IPS DF 6.9 (cell line): ENCODE data around the gene GNL3.

Experiments
- DNase-seq: peaks from one replicate; pipeline ENCODE4 v3.0.0-alpha.2; 2013; ENCODE audit warnings: low read depth, low spot score
- H3K27ac ChIP-seq: one replicate; pipeline ENCODE4 v1.5.1; 2013; ENCODE audit warnings: low read length, control low read depth
- H3K27me3 ChIP-seq: 2 replicates; pipeline ENCODE4 v1.6.1; 2013; ENCODE audit warnings: mild to moderate bottlenecking, low read length; ENCODE audit not compliant: control insufficient read depth, insufficient read depth
- H3K36me3 ChIP-seq: 2 replicates; pipeline ENCODE4 v1.6.1; 2013; ENCODE audit warnings: low read length; ENCODE audit not compliant: control insufficient read depth, insufficient read depth
- H3K4me1 ChIP-seq: 2 replicates; pipeline ENCODE4 v1.6.1; 2013; ENCODE audit warnings: low read length; ENCODE audit not compliant: control insufficient read depth, insufficient read depth
- H3K4me3 ChIP-seq: 2 replicates; pipeline ENCODE4 v1.5.1; 2013; ENCODE audit warnings: mild to moderate bottlenecking, low read length
- H3K9me3 ChIP-seq: 2 replicates; pipeline ENCODE4 v1.6.1; 2013; ENCODE audit warnings: low read length, inconsistent platforms; ENCODE audit not compliant: control insufficient read depth, insufficient read depth
- WGBS: extraction: QIAGEN DNeasy Blood & Tissue Kit; methylation state at CpG from one replicate; pipeline ENCODE4 v1.1.7; 2013; ENCODE audit warnings: mixed read lengths, missing lambda C conversion rate; ENCODE audit not compliant: insufficient read length, insufficient coverage; 5-methylcytosine and 5-hydroxymethylcytosine counted together

Gene GNL3

GRCh38 chr3:52704611-52705437 is 19.0 kb downstream of the GNL3 start:
- WGBS = no CpG with 5 or more reads among the region's 22 CpGs

DNA sequence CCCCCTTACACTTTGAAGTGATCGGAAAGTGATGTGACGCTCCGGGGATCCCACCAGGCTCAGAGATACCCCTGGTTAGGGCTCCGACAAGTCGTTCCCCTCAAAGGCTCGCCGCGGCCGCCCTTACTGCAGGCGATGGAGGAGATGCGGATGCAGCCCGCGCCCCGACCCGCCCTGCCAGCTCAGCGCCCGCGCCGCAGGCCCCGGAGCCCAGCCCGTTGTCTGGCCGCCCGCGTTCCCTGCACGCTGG is 19.5 kb downstream of the GNL3 start:
- Histone ChIP-seq H3K4me3 (peak overlapping the region; percentile 91; the same call in 1 of the 2 replicates), H3K4me1 (no peaks in the 10 kb centered on the region), H3K27ac (no peak overlapping the region), H3K9me3 (no peaks in the 10 kb centered on the region), H3K27me3 (no peaks in the 10 kb centered on the region), H3K36me3 (no peaks in the 10 kb centered on the region)
- no peak for DNase-seq
- no CpG with 5 or more reads among the region's 25 CpGs for WGBS

More at GRCh38 chr3:52704611-52705437, 19.0 kb downstream of the GNL3 start:
- DNase-seq = no peak
- Histone ChIP-seq H3K27ac (no peak overlapping the region), H3K36me3 (no peaks in the 10 kb centered on the region), H3K27me3 (no peaks in the 10 kb centered on the region), H3K4me1 (no peaks in the 10 kb centered on the region), H3K4me3 (peak overlapping the region; percentile 91; the same call in 1 of the 2 replicates), H3K9me3 (no peaks in the 10 kb centered on the region)

- H3K36me3 ChIP-seq = no peaks in the 10 kb centered on the region
- H3K4me1 ChIP-seq = no peaks in the 10 kb centered on the region
- no peak within 1 kb of the TSS for H3K27ac ChIP-seq
- WGBS = no CpG with 5 or more reads among the region's 94 CpGs
- H3K9me3 ChIP-seq = no peaks in the 10 kb centered on the region
- no peaks in the 10 kb centered on the region for H3K27me3 ChIP-seq
- DNase-seq = peak; percentile 48
- peak within 1 kb of the TSS; percentile 91 for H3K4me3 ChIP-seq
Measured at GRCh38 chr3:52705688-52706686, 20.2 kb downstream of the GNL3 start, which contains the start of the genes GLT8D1 and SPCS1. TSS of gene GLT8D1 (minus strand) at chr3:52705791. CDS start at chr3:52700460, 5,331 bp downstream. TSS of gene SPCS1 (plus strand) at chr3:52706106. CDS start at chr3:52706247, 141 bp downstream.

- Histone ChIP-seq H3K27ac (no peak overlapping the region), H3K27me3 (no peaks in the 10 kb centered on the region), H3K4me1 (no peaks in the 10 kb centered on the region), H3K9me3 (no peaks in the 10 kb centered on the region), H3K4me3 (no peak overlapping the region), H3K36me3 (no peaks in the 10 kb centered on the region)
- WGBS = no CpG with 5 or more reads among the region's 4 CpGs
- DNase-seq = no peak
Measured at GRCh38 chr3:52707585-52707984, 21.8 kb downstream of the GNL3 start.

DNA sequence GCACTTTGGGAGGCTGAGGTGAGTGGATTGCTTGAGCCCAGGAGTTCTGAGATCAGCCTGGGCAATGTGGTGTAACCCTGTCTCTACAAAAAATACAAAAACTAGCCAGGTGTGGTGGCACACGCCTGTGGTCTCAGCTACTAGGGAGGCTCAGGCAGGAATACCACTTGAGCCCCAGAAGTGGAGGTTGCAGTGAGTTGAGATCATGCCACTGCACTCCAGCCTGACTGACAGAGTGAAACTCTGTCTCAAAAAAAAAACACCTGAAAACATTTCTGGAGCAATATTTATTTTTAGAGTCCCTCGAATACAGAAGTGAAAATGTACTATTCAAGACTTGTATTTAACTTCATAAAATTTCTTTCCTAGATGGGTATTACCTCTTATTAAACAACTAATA is 24.7 kb downstream of the GNL3 start:
- Histone ChIP-seq H3K4me1 (no peaks in the 10 kb centered on the region), H3K9me3 (no peaks in the 10 kb centered on the region), H3K27ac (no peak overlapping the region), H3K36me3 (no peaks in the 10 kb centered on the region), H3K4me3 (no peak overlapping the region), H3K27me3 (no peaks in the 10 kb centered on the region)
- no peak for DNase-seq
- WGBS = no CpG with 5 or more reads among the region's 2 CpGs

- Histone ChIP-seq H3K27ac (no peak overlapping the region), H3K36me3 (no peaks in the 10 kb centered on the region), H3K9me3 (no peaks in the 10 kb centered on the region), H3K4me1 (peaks cover 2% of the 10 kb centered on the region; the same call in 1 of the 2 replicates), H3K4me3 (no peak overlapping the region), H3K27me3 (no peaks in the 10 kb centered on the region)
- WGBS = no CpG with 5 or more reads among the region's 17 CpGs
- DNase-seq = no peak
Measured at GRCh38 chr3:52712291-52713212, 26.7 kb downstream of the GNL3 start.

DNA sequence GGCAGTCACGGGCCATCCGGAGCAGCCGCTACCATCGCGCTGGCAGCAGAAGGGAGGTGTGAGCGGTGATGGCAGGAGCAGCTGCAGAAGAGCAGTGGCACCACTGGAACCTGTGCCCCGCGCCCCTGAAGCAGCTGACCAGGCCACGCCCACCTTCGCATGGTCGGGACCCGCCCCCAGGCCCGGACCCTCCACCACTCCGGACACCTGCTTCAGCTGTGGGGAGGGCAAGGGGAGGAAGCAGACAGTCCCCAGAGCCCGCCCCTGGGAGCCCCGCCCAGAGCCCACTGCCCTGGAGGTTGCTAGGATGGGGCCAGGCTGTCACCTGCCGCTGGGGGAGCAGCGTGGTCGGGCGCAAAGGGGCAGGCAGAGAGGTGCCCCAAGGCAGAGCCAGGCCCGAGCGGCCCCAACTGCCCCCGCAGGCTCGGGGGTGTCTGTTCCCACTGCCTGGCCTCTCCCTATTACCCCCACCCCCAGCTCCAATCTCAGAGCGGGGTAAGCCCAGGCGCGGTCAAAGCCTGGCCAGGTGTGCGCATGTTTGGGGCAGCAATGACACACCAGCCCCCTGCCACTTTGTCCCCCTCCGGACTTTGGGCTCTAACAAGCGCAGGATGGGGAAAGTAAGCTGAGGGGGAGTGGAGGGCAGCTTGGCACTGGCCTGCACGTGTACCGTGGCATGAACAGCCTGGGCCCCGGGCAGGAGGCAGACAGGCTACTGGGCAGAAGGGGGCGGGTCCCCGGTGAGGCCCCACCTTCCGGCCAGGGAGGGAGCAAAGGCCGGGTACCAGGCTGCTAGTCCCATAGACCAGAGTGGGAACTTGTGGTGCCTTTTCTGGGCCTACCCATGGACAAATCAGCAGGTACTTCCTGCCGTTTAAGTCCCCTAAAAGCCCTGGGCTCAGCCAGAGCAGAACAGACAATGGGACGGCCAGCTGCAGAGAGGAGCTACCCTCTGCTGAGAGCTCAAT is 28.8 kb downstream of the GNL3 start:
- peak; percentile 84 for DNase-seq
- H3K4me1 ChIP-seq = peaks cover 2% of the 10 kb centered on the region; the same call in 1 of the 2 replicates
- no CpG with 5 or more reads among the region's 39 CpGs for WGBS
- H3K27ac ChIP-seq = no peak overlapping the region
- no peaks in the 10 kb centered on the region for H3K9me3 ChIP-seq
- no peaks in the 10 kb centered on the region for H3K27me3 ChIP-seq
- peak overlapping the region; percentile 44; the same call in 1 of the 2 replicates for H3K4me3 ChIP-seq
- H3K36me3 ChIP-seq = no peaks in the 10 kb centered on the region; the same call in 1 of the 2 replicates

DNA sequence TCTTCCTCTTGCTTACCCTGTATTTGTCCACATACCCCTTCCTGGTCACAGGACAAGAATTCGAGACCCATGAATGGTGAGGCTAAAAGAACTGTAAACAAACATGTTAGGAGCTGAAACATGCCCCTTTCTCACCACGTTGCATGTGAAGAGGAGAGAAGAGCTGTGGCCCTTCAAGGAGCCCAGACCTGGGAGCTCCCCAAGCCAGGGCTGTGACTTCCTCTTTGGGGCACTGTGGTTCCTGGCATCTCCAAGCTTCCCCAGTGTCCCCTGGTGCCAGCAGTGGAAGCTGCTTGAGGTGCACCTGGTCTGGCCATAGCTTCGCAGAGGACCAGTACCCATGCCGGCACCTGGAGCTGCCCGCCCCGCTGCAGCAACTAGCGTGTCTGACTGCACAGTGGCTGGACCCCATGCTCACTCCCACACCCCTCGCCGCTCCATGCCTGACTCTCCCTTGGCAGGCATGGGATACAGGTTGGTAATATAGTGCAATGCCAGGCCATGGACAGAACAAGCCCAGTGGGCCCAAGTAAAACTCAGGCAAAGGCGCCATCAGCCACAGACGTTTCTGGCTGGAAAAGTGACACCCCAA is 30.0 kb downstream of the GNL3 start:
- Histone ChIP-seq H3K4me3 (no peak overlapping the region), H3K36me3 (no peaks in the 10 kb centered on the region; the same call in 1 of the 2 replicates), H3K27ac (no peak overlapping the region), H3K4me1 (peaks cover 2% of the 10 kb centered on the region; the same call in 1 of the 2 replicates), H3K9me3 (no peaks in the 10 kb centered on the region), H3K27me3 (no peaks in the 10 kb centered on the region)
- DNase-seq = no peak
- WGBS = no CpG with 5 or more reads among the region's 11 CpGs

- Histone ChIP-seq H3K27me3 (no peaks in the 10 kb centered on the region), H3K4me1 (peaks cover 2% of the 10 kb centered on the region; the same call in 1 of the 2 replicates), H3K9me3 (no peaks in the 10 kb centered on the region), H3K36me3 (no peaks in the 10 kb centered on the region; the same call in 1 of the 2 replicates), H3K27ac (no peak overlapping the region), H3K4me3 (no peak overlapping the region)
- DNase-seq = no peak
Measured at GRCh38 chr3:52719618-52720017, 33.8 kb downstream of the GNL3 start.
